IMR-90 (cell line): Measurements from ENCODE around the gene BATF.

Source experiments
- CEBPB ChIP-seq: IDR thresholded peaks from 2 replicates; pipeline ENCODE4 v1.6.1; 2012; ENCODE audit warnings: low read depth, low read length, improper control_type of control experiment
- CTCF ChIP-seq: conservative IDR thresholded peaks from 2 replicates; pipeline ENCODE4 v1.5.1; 2012; ENCODE audit warnings: mild to moderate bottlenecking, low read depth, low read length, improper control_type of control experiment
- MAFK ChIP-seq: IDR thresholded peaks from 2 replicates; pipeline ENCODE4 v1.6.1; 2012; ENCODE audit warnings: low read depth, low read length, improper control_type of control experiment
- POLR2A ChIP-seq: IDR thresholded peaks from 2 replicates; pipeline ENCODE4 v1.6.1; 2012; ENCODE audit warnings: mild to moderate bottlenecking, low read depth, low read length
- RFX5 ChIP-seq: IDR thresholded peaks from 2 replicates; pipeline ENCODE4 v1.8.0; 2012; ENCODE audit warnings: low read depth, mild to moderate bottlenecking, low read length, moderate library complexity

GRCh38 chr14:75539561-75540478 lies 17.6 kb downstream of the BATF start:
- no peak for TF ChIP-seq RFX5
- TF ChIP-seq CTCF = no peak
- no peak for TF ChIP-seq CEBPB
- no peak for TF ChIP-seq MAFK
- TF ChIP-seq POLR2A = no peak
